IPS-18c (cell line): ENCODE results near the gene TEDC2.

Source experiments
- H3K4me3 ChIP-seq: 2 replicates; pipeline ENCODE4 v1.7.0; 2013; ENCODE audit warnings: low read depth, mild to moderate bottlenecking, low read length, moderate library complexity; ENCODE audit not compliant: insufficient read depth
- H3K9me3 ChIP-seq: one replicate; pipeline ENCODE4 v1.6.1; 2013; ENCODE audit warnings: mild to moderate bottlenecking, low read length, moderate library complexity; ENCODE audit not compliant: control insufficient read depth, insufficient read depth

TEDC2 gene

GRCh38 chr16:2482708-2483534 lies 23.0 kb downstream of the TEDC2 start:
- no peaks in the 10 kb centered on the region for H3K9me3 ChIP-seq
- H3K4me3 ChIP-seq, result no peak overlapping the region

- Histone ChIP-seq H3K9me3 (no peaks in the 10 kb centered on the region), H3K4me3 (no peak overlapping the region)
These were observed 24.3 kb downstream of the TEDC2 start for GRCh38 chr16:2483939-2484897.

- H3K4me3 ChIP-seq, result no peak overlapping the region
- no peaks in the 10 kb centered on the region for H3K9me3 ChIP-seq
These were observed 25.1 kb downstream of the TEDC2 start for GRCh38 chr16:2484898-2485508.

GRCh38 chr16:2485811-2486507 lies 26.1 kb downstream of the TEDC2 start:
- Histone ChIP-seq H3K4me3 (no peak overlapping the region), H3K9me3 (no peaks in the 10 kb centered on the region)

DNA sequence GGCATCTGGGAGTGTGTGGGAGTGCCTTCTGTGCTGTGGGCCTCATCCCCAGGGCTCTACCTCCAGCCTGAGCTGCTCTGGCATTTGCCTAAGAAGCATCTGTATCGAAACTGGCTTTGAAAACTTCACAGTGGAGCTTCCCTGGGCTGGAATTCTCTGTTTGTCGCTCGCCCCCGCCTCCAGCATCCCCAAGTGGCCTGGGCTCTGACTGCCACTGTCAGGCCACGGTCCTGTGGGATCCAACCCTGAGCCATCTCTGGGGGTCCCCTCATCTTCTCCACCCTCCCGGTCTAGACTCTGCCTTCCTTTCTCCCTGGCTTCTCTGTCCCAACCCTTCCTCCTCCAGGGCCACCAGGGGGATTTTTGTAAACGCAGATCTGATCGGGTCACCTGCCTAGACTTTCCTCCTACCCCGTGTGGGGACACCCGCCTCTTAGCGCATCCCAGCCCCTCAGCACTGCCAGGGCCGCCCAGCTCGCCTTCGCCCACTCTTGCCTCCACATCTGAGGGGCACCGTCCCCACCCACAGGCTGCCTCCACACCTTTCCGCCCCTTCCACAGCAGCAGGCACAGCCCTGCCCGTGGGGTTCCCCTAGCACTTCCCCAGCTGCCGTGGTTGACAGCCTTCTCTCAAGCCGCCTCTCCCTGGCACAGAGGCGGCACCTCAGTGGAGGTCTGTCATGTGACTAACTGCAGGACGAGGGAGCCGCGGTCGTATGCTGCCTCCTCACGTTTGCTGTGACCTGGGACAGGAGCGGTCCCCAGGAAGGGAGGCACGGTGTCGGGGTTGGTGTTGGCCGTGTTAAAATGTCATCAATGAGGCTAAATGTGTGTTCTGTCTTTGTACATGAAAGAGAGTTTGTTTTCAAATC lies 27.0 kb downstream of the TEDC2 start:
- H3K9me3 ChIP-seq, result no peaks in the 10 kb centered on the region
- H3K4me3 ChIP-seq, result no peak overlapping the region

GRCh38 chr16:2487517-2487842 lies 27.6 kb downstream of the TEDC2 start:
- H3K4me3 ChIP-seq, result no peak overlapping the region
- no peaks in the 10 kb centered on the region for H3K9me3 ChIP-seq

DNA sequence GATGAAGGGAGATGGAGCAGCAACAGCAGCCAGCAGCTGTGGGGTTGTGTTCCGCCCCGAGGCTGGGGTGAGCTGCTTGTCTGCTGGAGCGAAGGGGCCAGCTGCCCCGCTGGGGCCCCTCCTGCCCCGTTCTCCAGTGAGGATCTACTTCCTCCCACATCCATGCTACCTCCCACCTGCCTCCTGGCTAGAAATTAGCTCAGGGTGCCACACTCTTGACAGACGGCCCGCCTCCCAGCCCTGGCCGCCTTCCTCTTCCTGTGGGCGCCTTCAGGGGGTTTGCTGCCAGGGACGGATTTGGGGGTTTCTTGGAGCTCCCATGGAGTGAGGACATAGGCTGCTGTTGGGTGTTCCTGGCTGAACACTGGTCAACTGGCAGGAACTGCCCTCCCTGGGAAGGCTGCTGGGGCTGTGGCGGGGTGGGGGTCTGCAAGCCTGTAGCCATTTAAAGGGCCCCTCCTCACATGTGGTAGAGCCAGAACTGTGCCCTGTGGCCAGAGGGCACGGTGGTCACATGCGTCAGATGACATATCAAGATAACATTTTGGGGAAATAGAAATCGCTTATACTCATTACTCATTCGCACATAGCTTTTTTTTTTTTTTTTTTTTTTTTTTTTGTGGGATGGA lies 28.1 kb downstream of the TEDC2 start:
- Histone ChIP-seq H3K9me3 (no peaks in the 10 kb centered on the region), H3K4me3 (no peak overlapping the region)

DNA sequence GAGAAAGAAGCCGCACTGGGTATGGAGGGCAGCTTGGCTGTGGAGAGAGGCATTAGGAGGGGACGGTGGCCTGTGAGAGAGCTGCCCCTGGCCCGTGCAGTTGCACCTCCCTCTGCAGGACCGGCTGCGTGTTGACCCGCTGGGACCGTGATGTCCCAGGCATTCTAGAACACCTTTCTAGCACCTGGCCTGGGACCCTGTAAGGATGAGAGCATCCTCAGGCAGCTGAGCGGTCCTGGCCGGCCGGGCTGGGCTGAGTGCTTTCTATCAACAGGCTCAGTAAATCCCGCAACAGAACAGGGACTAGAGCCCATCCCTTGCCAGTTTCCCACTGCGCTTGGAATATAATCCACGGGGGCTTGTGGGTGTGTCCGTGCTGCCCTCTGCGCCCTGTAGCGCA lies 29.7 kb downstream of the TEDC2 start:
- no peak overlapping the region for H3K4me3 ChIP-seq

GRCh38 chr16:2490190-2491105 lies 30.5 kb downstream of the TEDC2 start:
- Histone ChIP-seq H3K9me3 (no peaks in the 10 kb centered on the region), H3K4me3 (no peak overlapping the region)

More for the DNA sequence above, 29.7 kb downstream of the TEDC2 start:
- no peaks in the 10 kb centered on the region for H3K9me3 ChIP-seq

GRCh38 chr16:2492292-2492691 lies 32.4 kb downstream of the TEDC2 start:
- H3K9me3 ChIP-seq, result no peaks in the 10 kb centered on the region
- H3K4me3 ChIP-seq, result no peak overlapping the region

DNA sequence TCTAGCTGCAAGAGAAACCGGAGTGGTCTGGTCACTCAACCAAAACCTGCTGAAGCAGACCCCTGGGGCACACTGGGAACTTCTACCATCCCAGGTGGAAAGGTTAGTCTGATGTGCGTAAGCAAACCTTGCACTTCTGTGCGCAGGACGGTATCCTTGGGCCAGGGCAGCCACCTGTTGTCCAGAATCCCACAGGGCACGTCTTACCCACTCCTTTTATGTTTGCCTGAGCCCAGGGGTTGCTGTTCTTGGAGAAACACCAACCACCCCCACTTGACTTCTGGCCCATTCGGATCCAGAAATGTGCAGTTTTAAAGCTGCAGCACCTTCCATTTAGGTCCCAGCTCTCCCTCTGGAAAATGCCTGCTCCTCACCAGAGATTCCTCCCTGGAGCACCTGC lies 33.7 kb downstream of the TEDC2 start:
- H3K4me3 ChIP-seq, result no peak overlapping the region
- no peaks in the 10 kb centered on the region for H3K9me3 ChIP-seq

- Histone ChIP-seq H3K4me3 (no peak overlapping the region), H3K9me3 (no peaks in the 10 kb centered on the region)
These were observed 34.7 kb downstream of the TEDC2 start for GRCh38 chr16:2494616-2495015.

DNA sequence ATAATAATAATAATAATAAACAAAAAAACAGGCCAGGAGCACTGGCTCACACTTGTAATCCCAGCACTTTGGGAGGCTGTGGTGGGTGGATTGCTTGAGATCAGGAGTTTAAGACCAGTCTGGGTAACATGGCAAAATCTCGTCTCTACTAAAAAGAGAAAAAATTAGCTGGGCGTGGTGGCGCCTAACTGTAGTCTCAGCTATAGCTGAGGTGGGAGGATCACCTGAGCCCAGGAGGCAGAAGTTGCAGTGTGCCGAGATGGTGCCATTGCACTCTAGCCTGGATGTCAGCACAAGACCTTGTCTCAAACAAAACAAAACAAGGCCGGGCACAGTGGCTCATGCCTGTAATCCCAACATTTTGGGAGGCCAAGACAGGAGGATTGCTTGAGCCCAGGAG lies 35.1 kb downstream of the TEDC2 start:
- no peak overlapping the region for H3K4me3 ChIP-seq
- no peaks in the 10 kb centered on the region for H3K9me3 ChIP-seq

DNA sequence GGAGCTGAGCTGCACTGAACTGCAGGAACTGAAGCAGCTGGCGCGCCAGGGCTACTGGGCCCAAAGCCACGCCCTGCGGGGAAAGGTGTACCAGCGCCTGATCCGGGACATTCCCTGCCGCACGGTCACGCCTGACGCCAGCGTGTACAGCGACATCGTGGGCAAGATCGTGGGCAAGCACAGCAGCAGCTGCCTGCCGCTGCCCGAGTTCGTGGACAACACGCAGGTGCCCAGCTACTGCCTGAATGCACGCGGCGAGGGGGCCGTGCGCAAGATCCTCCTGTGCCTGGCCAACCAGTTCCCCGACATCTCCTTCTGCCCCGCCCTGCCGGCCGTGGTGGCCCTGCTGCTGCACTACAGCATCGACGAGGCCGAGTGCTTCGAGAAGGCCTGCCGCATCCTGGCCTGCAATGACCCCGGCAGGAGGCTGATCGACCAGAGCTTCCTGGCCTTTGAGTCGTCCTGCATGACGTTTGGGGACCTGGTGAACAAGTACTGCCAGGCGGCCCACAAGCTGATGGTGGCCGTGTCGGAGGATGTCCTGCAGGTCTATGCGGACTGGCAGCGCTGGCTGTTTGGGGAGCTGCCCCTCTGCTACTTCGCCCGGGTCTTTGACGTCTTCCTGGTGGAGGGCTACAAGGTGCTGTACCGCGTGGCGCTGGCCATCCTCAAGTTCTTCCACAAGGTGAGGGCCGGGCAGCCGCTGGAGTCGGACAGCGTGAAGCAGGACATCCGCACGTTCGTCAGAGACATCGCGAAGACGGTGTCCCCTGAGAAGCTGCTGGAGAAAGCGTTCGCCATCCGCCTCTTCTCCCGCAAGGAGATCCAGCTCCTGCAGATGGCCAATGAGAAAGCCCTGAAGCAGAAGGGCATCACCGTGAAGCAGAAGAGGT lies 36.6 kb downstream of the TEDC2 start:
- Histone ChIP-seq H3K4me3 (no peak overlapping the region), H3K9me3 (no peaks in the 10 kb centered on the region)
